Measurements from ENCODE around the gene ABL1. TPM values are rescaled to one million over a fixed set of nuclear protein-coding genes. Genes with fewer than 3 reads are reported as not detected.
A peak's percentile ranks its signal among the peaks of the same experiment; 100 is the strongest.

The ABL1 gene
- polyA plus RNA-seq, 1 of the 3 experiments (the other 2 are of a cell fraction): 24.6 TPM

- Histone ChIP-seq H3K4me3 (ENCODE audit: low read depth in 2 of 2, low read length in 1 of 2) (no peak overlapping the region; a peak in 1 of 4 replicates), H3K9me2 (no peaks in the 10 kb centered on the region), H3K27me3 (ENCODE audit: insufficient read depth) (no peaks in the 10 kb centered on the region), H3K9me3 (peaks cover 6% of the 10 kb centered on the region; the same call in 1 of the 2 replicates), H3K27ac (ENCODE audit: low read depth in 2 of 2, low read length in 1 of 2) (peak overlapping the region; percentile 87 to 97), H3K4me2 (peak overlapping the region; percentile 88), H4K20me1 (ENCODE audit: insufficient read depth) (peaks cover 14% of the 10 kb centered on the region), H3K4me1 (ENCODE audit: control insufficient read depth in 1 of 2, insufficient read depth in 2 of 2, low read depth in 1 of 2, low read length in 1 of 2) (peaks cover 29 to 42% of the 10 kb centered on the region in 2 experiments), H3K36me3 (replicated peaks in 1 of 2; ENCODE audit: control insufficient read depth in 1 of 2, insufficient read depth in 2 of 2, low read length in 1 of 2) (peaks cover 0 to 7% of the 10 kb centered on the region in 2 experiments), H2AFZ (ENCODE audit: low read depth) (no peak overlapping the region), H3K9ac (no peak overlapping the region), H3F3A (replicated peaks; ENCODE audit: insufficient read depth) (peaks cover 21% of the 10 kb centered on the region), H3K79me2 (ENCODE audit: insufficient read depth) (peaks cover 73% of the 10 kb centered on the region)
- 72% methylated on average over 8 of the region's 8 CpGs for WGBS (ENCODE audit: low lambda C conversion rate)
- POLR2A ChIA-PET: no interaction called here
- DNase-seq: peak; percentile 78
- CTCF ChIA-PET: interaction anchor here (0.8 to 1.8 kb wide), 5 partner anchors 14 to 127 kb away, joined by 3 to 6 read pairs (median 3); no protein-coding TSS in a partner anchor
- peak; percentile 68; the same call in 1 of the 2 replicates for TF ChIP-seq RCOR1 (IDR thresholded peaks at IDR 0.05; ENCODE audit: low read length)
- no peak for TF ChIP-seq USF1 (IDR thresholded peaks at IDR 0.05; ENCODE audit: borderline replicate concordance, low read depth)
- TF ChIP-seq MAX (IDR thresholded peaks at IDR 0.05; ENCODE audit: low read depth): no peak
- no peak for TF ChIP-seq PBX3 (IDR thresholded peaks at IDR 0.05)
- no peak for TF ChIP-seq FOXJ3 (CRISPR knock-in tag; IDR thresholded peaks at IDR 0.05)
- 0 out of 2 replicates have a peak, but pooled peaks have one; percentile 6 for TF ChIP-seq TCF12 (IDR thresholded peaks at IDR 0.05)
- TF ChIP-seq CTCF (IDR thresholded peaks at IDR 0.05): no peak
- no peak for TF ChIP-seq NRF1 (IDR thresholded peaks at IDR 0.05; ENCODE audit: low read depth, low read length)
- TF ChIP-seq EP300 (IDR thresholded peaks at IDR 0.05; ENCODE audit: borderline replicate concordance in 1 of 2, low read depth in 1 of 2, low read length in 1 of 2): peak in 1 of 2 experiments; percentile 63; a peak in 2 of 4 replicates
- TF ChIP-seq REST (IDR thresholded peaks at IDR 0.05; ENCODE audit: low read depth, low read length): no peak
- no peak for TF ChIP-seq GABPA (IDR thresholded peaks at IDR 0.05; ENCODE audit: low read depth)
- no peak for TF ChIP-seq YY1 (IDR thresholded peaks at IDR 0.05; ENCODE audit: low read depth)
- TF ChIP-seq RXRA (IDR thresholded peaks at IDR 0.05; ENCODE audit: borderline replicate concordance, low read depth): no peak
- no peak for TF ChIP-seq RFX5 (IDR thresholded peaks at IDR 0.05; ENCODE audit: low read length)
- TF ChIP-seq USF2 (IDR thresholded peaks at IDR 0.05; ENCODE audit: borderline replicate concordance, low read depth, low read length): no peak
- TF ChIP-seq NFIC (IDR thresholded peaks at IDR 0.05; ENCODE audit: borderline replicate concordance): no peak
- TF ChIP-seq EZH2phosphoT487 (IDR thresholded peaks at IDR 0.05; ENCODE audit: borderline replicate concordance, low read depth): no peak
- no peak for TF ChIP-seq FOSL2 (IDR thresholded peaks at IDR 0.05; ENCODE audit: borderline replicate concordance, low read depth)
- no peak for TF ChIP-seq SMC3 (IDR thresholded peaks at IDR 0.05; ENCODE audit: low read depth, low read length)
- TF ChIP-seq ELF1 (IDR thresholded peaks at IDR 0.05): no peak
- TF ChIP-seq TAF1 (IDR thresholded peaks at IDR 0.05; ENCODE audit: borderline replicate concordance, low read depth, low read length): no peak
Measured at GRCh38 chr9:130833031-130833990, 1.7 kb upstream of the ABL1 start.

Data from SK-N-SH (cell line).